Upper lobe of left lung (tissue), 6 donors: Measurements from ENCODE around the gene TPSG1. TPM values are rescaled to one million over a fixed set of nuclear protein-coding genes. Genes with fewer than 3 reads are reported as not detected.

Experiments used
- ATAC-seq, 2 donors: fragments of 200-7000 bp; cut with Tn5 transposase; one replicate each; pipeline ENCODE4 v1.9.1; 2022; ENCODE audit warnings: mild to moderate bottlenecking in 2 of 2, moderate library complexity in 2 of 2; ENCODE audit not compliant: low FRiP score in 2 of 2
- DNase-seq, 2 donors: peaks; one replicate each; pipeline ENCODE4 v3.0.0-alpha.2; 2019 to 2020
- H3K27ac ChIP-seq, 4 donors: fragments of 200-600 bp; sonication (generic); one replicate each; pipeline ENCODE4 v1.5.1; 2016 to 2019
- H3K27me3 ChIP-seq, 4 donors: fragments of 200-600 bp; sonication (generic); one replicate each; pipeline ENCODE4 v1.5.1; 2017 to 2019
- H3K36me3 ChIP-seq, 4 donors: fragments of 200-600 bp; sonication (generic); one replicate each; pipeline ENCODE4 v1.5.1; 2016 to 2019
- H3K4me1 ChIP-seq, 4 donors: fragments of 200-600 bp; sonication (generic); one replicate each; pipeline ENCODE4 v1.5.1; 2018 to 2019
- H3K4me3 ChIP-seq, 4 donors: fragments of 200-600 bp; sonication (generic); one replicate each; pipeline ENCODE4 v1.5.1; 2017 to 2019; ENCODE audit warnings: mild to moderate bottlenecking in 2 of 4, moderate library complexity in 1 of 4
- H3K9me3 ChIP-seq, 4 donors: fragments of 200-600 bp; sonication (generic); one replicate each; pipeline ENCODE4 v1.5.1; 2018 to 2019
- EP300 ChIP-seq, 4 donors: sonication (generic); formaldehyde crosslinking; IDR thresholded peaks; one replicate each; pipeline ENCODE4 v1.5.1; 2017; ENCODE audit warnings: antibody characterized with exemption in 4 of 4, control low read depth in 2 of 4
- POLR2A ChIP-seq, 4 donors: fragments of 450-650 bp; IDR thresholded peaks; one replicate each; pipeline ENCODE4 v1.5.1; 2016 to 2017; ENCODE audit warnings: antibody characterized with exemption in 4 of 4, mild to moderate bottlenecking in 2 of 4
- POLR2AphosphoS5 ChIP-seq, 2 donors: sonication (generic); formaldehyde crosslinking; IDR thresholded peaks; one replicate each; pipeline ENCODE4 v1.5.1; 2017; ENCODE audit warnings: antibody characterized with exemption in 2 of 2
- WGBS, 2 donors: methylation state at CpG; one replicate each; pipeline ENCODE4 v1.1.5; 2017 to 2018; 5-methylcytosine and 5-hydroxymethylcytosine counted together
- total RNA-seq, 6 donors: library from RNA; depleted of rRNA in 4 of 6; stranded (reverse); fragments of >200 nt in 4 of 6; gene quantifications; one replicate each; pipeline versions ENCODE4 v1.1.0 to v1.2.1, GENCODE V29; 2016 to 2021
- TF ChIP-seq, protein P1 (sequence below), 6 experiments: fragments of 450-650 bp in 4 of 6; fragments of 200-600 bp in 2 of 6; sonication (generic) in 2 of 6; IDR thresholded peaks; one replicate each; pipeline ENCODE4 v1.5.1; 2016 to 2019; ENCODE audit warnings: antibody characterized with exemption in 6 of 6
- donor health status: DM: no; HTN: no; CAD: no; lungs with moderate emphysema.
- donor health status: DM: no; HTN: yes; CAD: no; lungs with severe emphysema.

Gene TPSG1
- total RNA-seq, 6 donors from 2014 or later = 0.61 to 38.8 (median 3.7) TPM; not detected in 2

DNA sequence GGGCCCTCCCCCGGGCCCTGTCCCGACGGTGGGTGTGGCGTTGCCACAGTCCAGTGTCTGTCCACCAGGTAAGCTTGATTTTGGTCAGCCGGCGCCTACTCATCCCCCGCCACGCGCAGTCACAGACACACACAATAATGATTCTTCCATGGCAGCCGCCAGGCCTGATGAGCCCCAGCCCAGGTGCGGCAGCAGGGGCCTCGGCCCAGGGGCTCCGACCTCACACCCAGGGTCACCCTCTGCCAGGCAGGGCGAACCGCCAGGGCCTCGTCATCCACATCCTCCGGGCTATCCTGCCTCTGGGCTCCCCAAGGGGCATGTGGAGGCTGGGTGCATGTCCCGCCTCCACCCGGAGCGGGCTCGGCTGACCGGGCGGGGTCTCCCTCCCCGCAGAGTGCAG, 7.5 kb downstream of the TPSG1 start:
- DNase-seq (peak in 1 of 2 donors; percentile 82), ATAC-seq (no peak)
- H3K36me3 ChIP-seq = no peaks in the 10 kb centered on the region
- 90 to 92% methylated on average over 15 to 23 of the region's 24 CpGs for WGBS, 2 donors
- H3K9me3 ChIP-seq = no peaks in the 10 kb centered on the region
- H3K4me1 ChIP-seq = no peaks in the 10 kb centered on the region
- H3K27ac ChIP-seq = no peak overlapping the region
- no peak overlapping the region for H3K4me3 ChIP-seq
- no peak for TF ChIP-seq EP300 (IDR thresholded peaks at IDR 0.05)
- TF ChIP-seq, protein P1, sequence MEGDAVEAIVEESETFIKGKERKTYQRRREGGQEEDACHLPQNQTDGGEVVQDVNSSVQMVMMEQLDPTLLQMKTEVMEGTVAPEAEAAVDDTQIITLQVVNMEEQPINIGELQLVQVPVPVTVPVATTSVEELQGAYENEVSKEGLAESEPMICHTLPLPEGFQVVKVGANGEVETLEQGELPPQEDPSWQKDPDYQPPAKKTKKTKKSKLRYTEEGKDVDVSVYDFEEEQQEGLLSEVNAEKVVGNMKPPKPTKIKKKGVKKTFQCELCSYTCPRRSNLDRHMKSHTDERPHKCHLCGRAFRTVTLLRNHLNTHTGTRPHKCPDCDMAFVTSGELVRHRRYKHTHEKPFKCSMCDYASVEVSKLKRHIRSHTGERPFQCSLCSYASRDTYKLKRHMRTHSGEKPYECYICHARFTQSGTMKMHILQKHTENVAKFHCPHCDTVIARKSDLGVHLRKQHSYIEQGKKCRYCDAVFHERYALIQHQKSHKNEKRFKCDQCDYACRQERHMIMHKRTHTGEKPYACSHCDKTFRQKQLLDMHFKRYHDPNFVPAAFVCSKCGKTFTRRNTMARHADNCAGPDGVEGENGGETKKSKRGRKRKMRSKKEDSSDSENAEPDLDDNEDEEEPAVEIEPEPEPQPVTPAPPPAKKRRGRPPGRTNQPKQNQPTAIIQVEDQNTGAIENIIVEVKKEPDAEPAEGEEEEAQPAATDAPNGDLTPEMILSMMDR (IDR thresholded peaks at IDR 0.05) = no peak
- no peak for TF ChIP-seq POLR2A (IDR thresholded peaks at IDR 0.05)
- TF ChIP-seq POLR2AphosphoS5 (IDR thresholded peaks at IDR 0.05) = no peak
- no peaks in the 10 kb centered on the region for H3K27me3 ChIP-seq

DNA sequence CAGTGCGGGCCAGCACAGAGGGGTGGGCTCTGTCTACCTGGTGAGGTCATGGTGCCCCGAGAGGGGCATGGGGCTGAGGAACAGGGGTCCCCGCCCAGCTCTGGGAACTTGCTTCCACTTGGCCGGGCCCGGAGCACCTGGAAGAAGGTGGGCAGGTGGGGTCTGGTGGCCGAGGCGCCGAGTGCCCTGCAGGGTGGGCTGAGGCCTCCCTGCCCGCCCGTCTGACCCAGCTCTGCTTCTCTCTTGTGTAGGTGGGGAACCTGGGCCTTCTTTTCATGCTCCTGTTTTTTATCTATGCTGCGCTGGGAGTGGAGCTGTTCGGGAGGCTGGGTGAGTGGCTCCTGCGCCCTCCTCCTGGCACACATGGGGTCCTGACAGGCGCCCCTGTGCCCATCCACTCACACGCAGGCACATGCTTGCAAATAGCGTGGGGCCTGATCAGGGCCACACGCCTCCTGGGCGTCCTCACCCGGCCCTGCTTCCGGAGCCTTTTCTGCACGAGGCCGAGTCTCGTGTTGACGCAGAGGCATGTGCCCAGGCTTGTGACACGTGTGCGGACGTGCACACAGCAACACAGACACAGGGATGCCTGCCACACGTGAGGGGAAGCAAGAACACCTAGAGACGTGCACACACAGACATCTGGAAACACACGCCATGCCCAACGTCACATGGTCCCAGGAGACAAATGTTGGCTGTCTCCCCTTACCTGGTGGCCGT, 8.2 kb downstream of the TPSG1 start:
- H3K4me3 ChIP-seq = no peak overlapping the region
- no peaks in the 10 kb centered on the region for H3K27me3 ChIP-seq
- peak in 1 of 2 donors; percentile 70 for DNase-seq
- ATAC-seq = no peak
- no peak for TF ChIP-seq POLR2A (IDR thresholded peaks at IDR 0.05)
- TF ChIP-seq, protein P1 (IDR thresholded peaks at IDR 0.05) = no peak
- H3K4me1 ChIP-seq = no peaks in the 10 kb centered on the region
- H3K9me3 ChIP-seq = no peaks in the 10 kb centered on the region
- H3K36me3 ChIP-seq = no peaks in the 10 kb centered on the region
- 87 to 92% methylated on average over 19 to 31 of the region's 32 CpGs for WGBS, 2 donors
- H3K27ac ChIP-seq = no peak overlapping the region

DNA sequence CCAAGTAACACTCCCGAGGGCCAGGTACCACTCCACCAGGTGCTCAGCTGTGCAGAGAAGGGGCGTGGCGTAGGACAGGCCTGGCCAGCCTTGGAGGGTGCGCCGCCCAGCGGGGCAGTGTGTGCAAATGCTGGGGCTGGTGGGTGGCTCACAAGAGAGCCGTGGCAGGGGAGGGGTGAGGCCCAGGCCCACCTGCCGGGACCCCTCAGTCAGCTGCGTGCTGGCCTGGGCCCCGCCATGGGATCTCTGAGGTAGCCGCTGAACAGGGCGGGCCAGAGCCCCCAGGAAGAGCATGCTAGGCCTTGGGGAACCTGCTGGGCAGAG, 8.8 kb downstream of the TPSG1 start:
- ATAC-seq (no peak), DNase-seq (peak in 1 of 2 donors; percentile 77)
- no peak overlapping the region for H3K27ac ChIP-seq
- H3K36me3 ChIP-seq = no peaks in the 10 kb centered on the region
- no peaks in the 10 kb centered on the region for H3K27me3 ChIP-seq
- no peaks in the 10 kb centered on the region for H3K9me3 ChIP-seq
- no peaks in the 10 kb centered on the region for H3K4me1 ChIP-seq
- 81 to 85% methylated on average over 3 to 12 of the region's 12 CpGs for WGBS, 2 donors
- TF ChIP-seq EP300 (IDR thresholded peaks at IDR 0.05) (no peak), POLR2A (IDR thresholded peaks at IDR 0.05) (no peak), POLR2AphosphoS5 (IDR thresholded peaks at IDR 0.05) (no peak)
- TF ChIP-seq, protein P1 (IDR thresholded peaks at IDR 0.05) = no peak
- no peak overlapping the region for H3K4me3 ChIP-seq

DNA sequence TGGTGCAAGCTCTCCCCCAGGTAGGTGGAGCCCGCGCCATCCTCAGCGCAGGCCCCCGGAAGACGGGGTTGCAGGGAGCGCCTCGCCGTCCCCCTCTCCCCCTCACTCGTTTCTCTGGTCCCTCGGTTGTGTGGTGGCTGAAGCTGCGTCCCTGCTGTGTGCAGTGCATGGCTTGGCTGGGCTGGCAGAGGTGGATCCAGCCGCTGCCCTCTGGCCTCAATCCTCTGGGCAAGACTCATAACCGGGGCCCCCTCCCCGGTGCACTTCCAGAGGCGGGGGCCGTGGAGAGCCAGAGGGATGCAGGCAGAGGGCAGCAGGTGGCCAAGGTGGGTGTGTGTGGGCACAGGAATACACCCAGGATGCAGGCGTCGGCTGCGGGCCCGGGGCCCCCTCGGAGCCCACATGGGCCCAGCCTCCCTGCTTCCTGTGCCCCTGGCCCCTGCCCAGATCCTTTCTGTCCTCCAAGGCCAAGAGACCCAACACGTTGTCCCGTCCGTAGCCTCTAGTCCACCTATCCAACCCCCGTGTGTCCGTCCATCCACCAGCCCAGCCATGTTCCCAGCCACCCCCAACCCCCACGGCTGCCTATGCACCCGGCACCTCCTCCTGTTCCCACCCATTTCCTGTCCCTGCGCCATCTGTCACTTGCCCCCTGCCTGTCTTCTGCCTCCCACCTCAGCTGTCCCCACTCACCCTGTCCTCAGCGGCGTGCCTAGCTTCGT, 9.3 kb downstream of the TPSG1 start:
- Histone ChIP-seq H3K36me3 (no peaks in the 10 kb centered on the region), H3K4me1 (no peaks in the 10 kb centered on the region), H3K9me3 (no peaks in the 10 kb centered on the region), H3K27ac (no peak overlapping the region), H3K4me3 (no peak overlapping the region), H3K27me3 (no peaks in the 10 kb centered on the region)
- no peak for ATAC-seq
- no peak for TF ChIP-seq POLR2AphosphoS5 (IDR thresholded peaks at IDR 0.05)
- no peak for TF ChIP-seq POLR2A (IDR thresholded peaks at IDR 0.05)
- TF ChIP-seq EP300 (IDR thresholded peaks at IDR 0.05) = no peak
- TF ChIP-seq, protein P1 (IDR thresholded peaks at IDR 0.05) = no peak
- peak in 1 of 2 donors; percentile 81 for DNase-seq
- 67 to 70% methylated on average over 19 to 32 of the region's 32 CpGs for WGBS, 2 donors
